ENCODE results near the gene GM2A.

DNA sequence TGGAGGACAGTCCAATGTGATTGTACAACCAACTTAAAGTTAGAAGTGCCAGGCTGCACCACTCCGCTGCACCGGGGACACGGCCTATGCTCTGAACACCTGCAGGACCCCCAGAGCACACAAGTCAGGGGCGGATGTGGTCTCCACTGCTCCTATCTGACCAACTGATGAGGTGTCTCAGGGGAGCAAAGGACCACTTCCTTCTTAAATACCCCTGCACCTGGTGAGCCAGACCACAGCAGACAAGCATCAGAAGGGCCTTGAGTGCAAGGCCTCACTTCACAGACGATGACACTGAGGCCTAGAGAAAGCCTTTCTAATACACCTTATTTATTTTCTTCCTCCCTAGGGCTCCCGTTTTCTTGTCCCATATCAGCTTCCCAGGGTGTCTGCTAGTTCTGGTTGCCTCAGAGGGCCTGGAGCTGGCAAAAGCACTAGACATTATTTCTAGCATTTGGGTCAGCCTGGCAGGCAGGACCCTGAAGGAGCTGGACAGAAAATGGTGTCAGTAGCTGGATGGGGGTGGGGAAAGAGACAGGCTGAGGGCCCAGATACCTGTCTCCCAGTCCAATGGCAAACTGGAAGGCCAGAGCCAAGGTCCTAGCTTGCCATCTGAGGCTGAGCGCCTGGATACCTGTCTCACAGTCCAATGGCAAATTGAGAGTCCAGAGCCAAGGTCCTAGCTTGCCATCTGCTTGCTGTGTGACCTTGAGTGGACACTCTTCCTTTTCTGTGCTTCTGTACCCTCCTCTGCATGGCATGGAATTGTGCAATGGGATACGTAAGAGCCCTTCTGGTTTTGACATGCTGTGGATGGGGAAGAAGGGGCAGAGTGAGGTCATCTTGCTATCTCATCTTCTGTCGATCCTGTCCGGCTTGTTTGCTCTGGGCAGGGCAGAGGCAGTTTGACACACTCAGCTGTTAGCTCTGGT, 38.1 kb upstream of the GM2A start:
- TF ChIP-seq, protein P1, sequence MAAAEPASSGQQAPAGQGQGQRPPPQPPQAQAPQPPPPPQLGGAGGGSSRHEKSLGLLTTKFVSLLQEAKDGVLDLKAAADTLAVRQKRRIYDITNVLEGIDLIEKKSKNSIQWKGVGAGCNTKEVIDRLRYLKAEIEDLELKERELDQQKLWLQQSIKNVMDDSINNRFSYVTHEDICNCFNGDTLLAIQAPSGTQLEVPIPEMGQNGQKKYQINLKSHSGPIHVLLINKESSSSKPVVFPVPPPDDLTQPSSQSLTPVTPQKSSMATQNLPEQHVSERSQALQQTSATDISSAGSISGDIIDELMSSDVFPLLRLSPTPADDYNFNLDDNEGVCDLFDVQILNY (CRISPR knock-in tag; IDR thresholded peaks at IDR 0.05), result no peak
- TF ChIP-seq NR2C2 (CRISPR knock-in tag; IDR thresholded peaks at IDR 0.05) (no peak), OVOL2 (CRISPR knock-in tag; IDR thresholded peaks at IDR 0.05; ENCODE audit: borderline replicate concordance) (no peak)
- TF ChIP-seq, protein P2, sequence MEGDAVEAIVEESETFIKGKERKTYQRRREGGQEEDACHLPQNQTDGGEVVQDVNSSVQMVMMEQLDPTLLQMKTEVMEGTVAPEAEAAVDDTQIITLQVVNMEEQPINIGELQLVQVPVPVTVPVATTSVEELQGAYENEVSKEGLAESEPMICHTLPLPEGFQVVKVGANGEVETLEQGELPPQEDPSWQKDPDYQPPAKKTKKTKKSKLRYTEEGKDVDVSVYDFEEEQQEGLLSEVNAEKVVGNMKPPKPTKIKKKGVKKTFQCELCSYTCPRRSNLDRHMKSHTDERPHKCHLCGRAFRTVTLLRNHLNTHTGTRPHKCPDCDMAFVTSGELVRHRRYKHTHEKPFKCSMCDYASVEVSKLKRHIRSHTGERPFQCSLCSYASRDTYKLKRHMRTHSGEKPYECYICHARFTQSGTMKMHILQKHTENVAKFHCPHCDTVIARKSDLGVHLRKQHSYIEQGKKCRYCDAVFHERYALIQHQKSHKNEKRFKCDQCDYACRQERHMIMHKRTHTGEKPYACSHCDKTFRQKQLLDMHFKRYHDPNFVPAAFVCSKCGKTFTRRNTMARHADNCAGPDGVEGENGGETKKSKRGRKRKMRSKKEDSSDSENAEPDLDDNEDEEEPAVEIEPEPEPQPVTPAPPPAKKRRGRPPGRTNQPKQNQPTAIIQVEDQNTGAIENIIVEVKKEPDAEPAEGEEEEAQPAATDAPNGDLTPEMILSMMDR (IDR thresholded peaks at IDR 0.05), result no peak
- TF ChIP-seq, protein P3, sequence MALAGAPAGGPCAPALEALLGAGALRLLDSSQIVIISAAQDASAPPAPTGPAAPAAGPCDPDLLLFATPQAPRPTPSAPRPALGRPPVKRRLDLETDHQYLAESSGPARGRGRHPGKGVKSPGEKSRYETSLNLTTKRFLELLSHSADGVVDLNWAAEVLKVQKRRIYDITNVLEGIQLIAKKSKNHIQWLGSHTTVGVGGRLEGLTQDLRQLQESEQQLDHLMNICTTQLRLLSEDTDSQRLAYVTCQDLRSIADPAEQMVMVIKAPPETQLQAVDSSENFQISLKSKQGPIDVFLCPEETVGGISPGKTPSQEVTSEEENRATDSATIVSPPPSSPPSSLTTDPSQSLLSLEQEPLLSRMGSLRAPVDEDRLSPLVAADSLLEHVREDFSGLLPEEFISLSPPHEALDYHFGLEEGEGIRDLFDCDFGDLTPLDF (CRISPR knock-in tag; IDR thresholded peaks at IDR 0.05), result no peak
